Fibroblast of peridontal ligament (primary cell): ENCODE data around the gene SORBS2.
"Not testable (repeated sequence)": the region's sequence is repeated elsewhere in the genome, so short reads cannot be mapped to it uniquely, and the experiment has no call there.

Source experiments
- DNase-seq: peaks from one replicate; pipeline ENCODE4 v3.0.0-alpha.2; 2010; ENCODE audit errors: extremely low read depth

SORBS2 gene

GRCh38 chr4:185737489-185738037 is 74.4 kb downstream of the SORBS2 start:
- DNase-seq = no peak

GRCh38 chr4:185736882-185737281 is 75.1 kb downstream of the SORBS2 start:
- no peak for DNase-seq

- no peak for DNase-seq
Observed at GRCh38 chr4:185735866-185736400, 76.1 kb downstream of the SORBS2 start.

DNA sequence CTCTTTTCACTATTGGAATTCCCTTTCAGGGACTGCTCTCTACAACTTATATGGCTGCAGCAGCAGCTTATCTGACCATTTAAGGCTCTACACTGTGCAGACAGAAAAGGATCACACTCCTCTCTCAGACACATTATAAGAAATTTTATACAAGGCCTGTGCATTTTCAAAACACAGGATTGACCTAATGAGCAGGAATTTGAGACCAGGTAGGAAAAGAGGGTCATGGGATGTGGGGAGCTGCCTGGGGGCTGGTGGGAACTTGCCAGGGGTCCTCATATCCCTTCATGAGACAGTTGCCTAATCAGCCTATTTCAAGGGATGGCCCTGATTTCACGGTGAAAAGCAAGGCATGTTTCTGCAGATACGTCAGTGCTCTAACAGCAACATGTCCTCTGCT is 77.1 kb downstream of the SORBS2 start:
- DNase-seq = no peak

DNA sequence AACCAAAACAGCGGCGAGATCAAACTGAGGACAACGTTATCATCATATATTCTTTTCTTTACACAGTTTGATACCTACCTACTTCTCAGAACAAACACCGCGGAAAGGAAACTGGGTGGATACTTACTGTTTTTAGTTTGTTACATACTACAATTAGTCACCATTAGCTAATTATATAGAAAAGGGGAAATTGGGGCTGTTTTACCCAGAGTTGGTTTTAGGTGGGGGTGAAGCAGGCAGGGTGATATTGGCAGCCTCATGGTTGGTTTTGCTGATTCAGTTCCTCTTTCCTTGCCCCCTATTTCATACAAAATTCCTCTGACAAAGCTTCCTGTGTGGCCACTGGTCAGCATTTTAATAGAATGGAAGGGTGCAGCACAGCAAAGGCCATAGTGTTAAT is 77.8 kb downstream of the SORBS2 start:
- DNase-seq = no peak

DNA sequence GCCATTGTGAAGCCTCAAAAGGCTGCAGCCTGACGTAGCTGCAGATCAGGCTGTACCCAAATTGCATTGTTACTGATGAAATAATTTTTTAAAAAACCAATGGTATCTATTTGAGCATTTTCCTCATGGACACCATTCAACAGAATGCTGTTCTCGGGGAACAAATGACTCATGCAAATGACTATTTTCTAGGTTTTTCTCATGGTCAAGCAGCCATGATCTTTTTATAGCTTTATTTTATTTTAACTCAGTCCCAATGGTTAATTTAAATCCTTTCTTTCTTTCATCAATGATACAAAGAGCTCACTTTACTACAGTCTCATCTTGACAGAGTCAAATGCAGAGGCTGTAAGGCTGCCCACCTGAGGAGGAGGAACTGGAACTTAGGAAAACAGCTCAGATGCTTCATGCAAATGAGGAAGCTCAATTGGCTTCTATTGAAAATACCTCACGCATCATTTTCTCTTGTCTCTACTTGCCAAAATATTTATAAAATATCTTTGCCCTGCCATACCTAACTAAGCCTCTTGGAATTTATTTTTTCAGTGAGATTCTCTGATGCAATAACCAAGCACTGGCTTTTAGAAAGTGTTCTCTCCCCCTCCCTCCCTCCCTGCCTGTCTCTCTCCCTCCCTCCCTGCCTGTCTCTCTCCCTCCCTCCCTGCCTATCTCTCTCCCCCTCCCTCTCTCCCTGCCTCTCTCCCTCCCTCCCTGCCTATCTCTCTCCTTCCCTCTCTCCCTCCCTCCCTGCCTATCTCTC is 81.0 kb downstream of the SORBS2 start:
- DNase-seq = peak; percentile 64

- DNase-seq = no peak
Observed at GRCh38 chr4:185730387-185730786, 81.6 kb downstream of the SORBS2 start.

DNA sequence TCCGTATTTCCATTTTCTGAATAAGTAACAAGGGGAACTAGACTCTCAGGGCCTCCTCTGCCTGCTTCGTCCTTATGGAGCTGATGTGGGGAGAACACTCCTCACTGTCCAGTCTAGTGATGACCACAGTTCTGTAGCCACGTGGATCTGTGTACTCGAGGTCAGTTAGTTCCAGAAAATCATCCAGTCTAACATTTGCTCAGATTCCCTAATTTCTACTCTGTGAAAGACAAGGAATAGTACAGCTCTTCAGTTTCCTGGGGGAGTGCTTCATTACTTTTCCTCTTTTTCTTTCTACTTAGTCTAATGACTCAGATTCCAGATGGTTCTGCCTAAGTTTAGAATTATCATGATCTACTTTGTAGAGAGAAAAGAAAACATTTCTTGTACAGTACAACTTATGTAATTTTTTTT is 82.6 kb downstream of the SORBS2 start:
- DNase-seq = peak; percentile 33

DNA sequence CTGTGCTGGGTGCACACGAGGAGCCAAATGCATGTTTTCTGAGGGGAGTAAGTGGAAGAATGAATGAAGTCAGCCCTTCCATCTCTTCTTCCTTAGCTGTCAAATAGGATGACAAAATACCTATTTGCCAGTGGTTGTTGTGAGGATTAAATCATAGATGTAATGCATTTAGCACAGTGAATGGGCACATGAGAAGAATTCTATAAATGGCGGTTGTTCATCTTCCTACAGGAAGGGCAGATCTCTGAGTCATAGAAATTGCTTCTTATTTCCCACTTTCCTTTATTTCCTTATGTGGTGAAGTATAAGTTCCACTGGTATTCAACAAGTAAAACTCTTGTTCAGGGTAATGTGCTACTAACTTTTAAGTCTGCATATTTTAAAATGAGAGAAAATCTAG is 83.1 kb downstream of the SORBS2 start:
- DNase-seq = no peak

- DNase-seq = peak; percentile 54
Observed at GRCh38 chr4:185726931-185727330, 85.1 kb downstream of the SORBS2 start.

GRCh38 chr4:185723631-185724260 is 88.2 kb downstream of the SORBS2 start:
- no peak for DNase-seq

DNA sequence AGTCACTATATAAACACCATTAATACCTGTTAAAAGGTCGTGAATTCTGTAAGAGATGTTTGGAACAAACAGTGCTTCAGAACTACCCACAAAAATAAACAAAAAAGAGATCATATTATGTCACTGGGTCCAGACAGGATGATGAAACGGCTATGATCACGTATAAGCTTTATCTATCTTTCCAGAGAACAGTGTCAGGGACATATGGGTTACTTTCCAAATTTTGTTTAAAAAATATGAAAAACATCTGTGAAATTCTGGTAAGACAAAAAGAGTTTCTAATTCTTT is 90.0 kb downstream of the SORBS2 start:
- DNase-seq = peak; percentile 50

DNA sequence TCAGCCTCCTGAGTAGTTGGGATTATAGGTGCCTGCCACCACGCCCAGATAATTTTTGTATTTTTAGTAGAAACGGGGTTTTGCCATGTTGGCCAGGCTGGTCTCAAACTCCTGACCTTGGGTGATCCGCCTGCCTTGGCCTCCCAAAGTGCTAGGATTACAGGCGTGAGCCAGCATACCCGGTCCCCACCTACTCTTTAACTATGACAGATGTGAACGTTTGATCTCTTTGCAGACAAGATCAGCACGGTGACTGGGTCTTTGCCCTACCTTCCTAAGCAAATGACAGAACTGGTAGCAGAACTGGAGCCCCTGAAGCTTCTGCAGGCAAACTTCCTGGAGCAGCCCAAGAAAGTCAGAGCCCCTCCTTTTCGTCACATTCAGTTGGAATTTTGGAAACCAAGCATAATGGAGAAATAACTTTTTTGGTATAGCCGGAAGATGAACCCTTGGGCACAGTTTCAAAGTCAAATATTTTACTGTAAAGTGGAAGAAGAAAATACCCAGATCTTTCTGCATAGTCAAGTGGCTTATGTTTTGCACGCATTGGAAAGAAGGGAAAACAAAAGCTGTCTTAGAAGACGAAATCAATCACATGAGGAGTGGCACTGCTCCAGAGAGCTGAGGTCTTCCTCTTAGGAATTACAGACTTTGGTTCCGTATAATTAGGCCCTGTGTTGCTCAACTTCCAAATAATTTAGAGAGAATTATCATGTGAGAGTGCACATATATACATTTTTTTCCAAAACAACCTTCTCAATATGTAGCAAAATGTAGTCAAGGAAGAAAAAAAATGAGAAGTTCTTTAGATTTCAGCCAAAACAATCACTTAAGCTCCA is 90.6 kb downstream of the SORBS2 start:
- DNase-seq = peak; percentile 80

DNA sequence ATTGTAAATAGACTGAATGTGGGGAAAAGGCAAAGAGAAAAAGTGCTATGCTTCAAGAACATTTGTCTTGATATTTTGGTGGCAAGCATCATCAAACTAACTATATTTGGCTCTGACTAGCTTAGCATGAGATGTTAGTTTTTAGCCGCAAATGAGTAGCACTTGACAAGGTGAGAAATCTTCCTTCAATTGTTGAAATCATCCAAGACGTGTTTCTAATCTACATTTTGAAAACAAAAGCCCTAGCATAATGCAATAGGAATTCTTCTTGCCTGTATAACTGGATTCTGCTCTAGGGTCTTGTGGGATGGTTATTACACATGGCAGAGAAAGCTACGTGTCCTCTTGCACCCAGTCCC is 92.5 kb downstream of the SORBS2 start:
- no peak for DNase-seq

GRCh38 chr4:185718578-185719499 is 93.2 kb downstream of the SORBS2 start:
- no peak for DNase-seq

- no peak for DNase-seq
Observed at GRCh38 chr4:185717377-185717741, 94.6 kb downstream of the SORBS2 start.

DNA sequence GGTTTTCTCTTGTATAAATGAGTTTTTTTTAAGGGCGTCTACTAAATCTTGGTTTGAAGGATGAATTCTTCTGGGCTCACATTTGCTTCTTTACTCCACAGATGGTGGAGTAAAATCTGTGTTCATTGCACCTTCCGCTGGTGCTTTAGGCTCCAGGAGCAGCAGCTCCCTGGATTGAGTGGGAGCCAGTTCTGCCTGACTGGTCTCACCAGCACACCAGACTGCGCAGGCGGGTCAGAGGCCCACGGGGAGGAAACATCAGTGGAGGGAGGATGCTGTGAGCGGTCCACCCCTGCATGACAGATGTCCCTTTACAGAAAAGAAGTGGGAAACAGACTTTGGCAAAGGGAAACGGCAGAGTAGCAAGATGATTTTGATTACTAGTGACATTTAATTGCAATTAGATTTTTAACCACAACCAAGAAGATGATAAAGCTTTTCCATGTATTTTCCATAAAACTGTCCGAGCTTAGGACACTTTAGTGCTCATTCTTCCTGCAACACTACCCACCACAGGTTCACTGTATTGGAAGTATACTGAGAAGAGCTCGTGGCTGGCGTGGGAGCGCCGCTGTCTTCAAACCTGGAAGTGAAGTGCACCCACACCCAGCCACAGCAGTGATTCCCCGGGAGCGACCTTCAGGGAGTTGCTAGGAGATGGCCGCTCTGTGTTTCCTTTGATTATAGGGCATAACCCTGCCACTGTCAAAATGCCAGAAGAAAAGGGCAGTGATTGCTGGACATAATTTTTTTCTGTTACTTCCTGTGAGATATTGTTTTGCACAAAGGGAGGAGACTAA is 95.2 kb downstream of the SORBS2 start:
- DNase-seq = no peak

- DNase-seq = no peak
Observed at GRCh38 chr4:185716141-185716551, 95.8 kb downstream of the SORBS2 start.

- DNase-seq = not testable (repeated sequence)
Observed at GRCh38 chr4:185714524-185714923, 97.5 kb downstream of the SORBS2 start.

DNA sequence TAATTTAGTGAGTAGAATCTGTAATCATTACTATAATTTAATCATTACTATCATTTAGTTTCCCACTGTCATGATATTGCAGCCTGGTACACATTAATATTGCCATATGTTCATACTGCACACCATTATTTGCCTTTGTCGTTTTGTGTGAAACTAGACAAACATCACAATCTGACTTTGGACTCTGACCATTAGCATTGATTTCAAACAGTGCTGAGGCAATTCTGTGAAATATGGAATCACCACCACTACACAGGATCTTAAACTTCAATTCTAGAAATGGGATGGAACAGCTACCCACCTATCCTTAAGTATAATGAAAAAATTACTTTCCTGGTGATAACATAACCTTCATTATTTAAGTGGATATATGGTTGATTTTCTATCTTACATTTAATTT is 98.3 kb downstream of the SORBS2 start:
- no peak for DNase-seq
